A172 (cell line): ENCODE measurements around the gene CAPN2. TPM values are rescaled to one million over a fixed set of nuclear protein-coding genes. Genes with fewer than 3 reads are reported as not detected.
"Not testable (repeated sequence)": the region's sequence is repeated elsewhere in the genome, so short reads cannot be mapped to it uniquely, and the experiment has no call there.

Source experiments
- DNase-seq: peaks from one replicate; pipeline ENCODE4 v3.0.0-alpha.2; 2015; ENCODE audit warnings: low spot score
- total RNA-seq: library from RNA; depleted of rRNA; stranded (reverse); fragments of >200 nt; shearing (Covaris generic); gene quantifications from 2 replicates; pipeline ENCODE4 v1.2.3, GENCODE V29; 2014

CAPN2 gene
- total RNA-seq, 1 experiment from 2014 or later = 432 TPM

- no peak for DNase-seq
Measured at GRCh38 chr1:223738465-223739365, 26.4 kb downstream of the CAPN2 start.

- no peak for DNase-seq
Measured at GRCh38 chr1:223739366-223740037, 27.2 kb downstream of the CAPN2 start.

GRCh38 chr1:223740038-223740736, 27.8 kb downstream of the CAPN2 start:
- not testable (repeated sequence) for DNase-seq

GRCh38 chr1:223741861-223742260, 29.5 kb downstream of the CAPN2 start:
- peak; percentile 83 for DNase-seq

- DNase-seq = peak; percentile 95
Measured at GRCh38 chr1:223742856-223743517, 30.6 kb downstream of the CAPN2 start.

- no peak for DNase-seq
Measured at GRCh38 chr1:223745731-223746130, 33.4 kb downstream of the CAPN2 start.

- DNase-seq = peak; percentile 79
Measured at GRCh38 chr1:223747838-223748335, 35.5 kb downstream of the CAPN2 start.

- peak; percentile 76 for DNase-seq
Measured at GRCh38 chr1:223748405-223748772, 36.0 kb downstream of the CAPN2 start.

GRCh38 chr1:223748773-223749733, 36.7 kb downstream of the CAPN2 start:
- no peak for DNase-seq

- DNase-seq = no peak
Measured at GRCh38 chr1:223750730-223751570, 38.6 kb downstream of the CAPN2 start.

GRCh38 chr1:223751696-223752095, 39.4 kb downstream of the CAPN2 start:
- DNase-seq = no peak

- no peak for DNase-seq
Measured at GRCh38 chr1:223752721-223753515, 40.6 kb downstream of the CAPN2 start.

GRCh38 chr1:223754681-223755431, 42.5 kb downstream of the CAPN2 start:
- no peak for DNase-seq

- no peak for DNase-seq
Measured at GRCh38 chr1:223755432-223755792, 43.1 kb downstream of the CAPN2 start.

- no peak for DNase-seq
Measured at GRCh38 chr1:223755992-223756775, 43.8 kb downstream of the CAPN2 start.

GRCh38 chr1:223756806-223757700, 44.7 kb downstream of the CAPN2 start:
- no peak for DNase-seq
